ENCODE data around the gene ZNF215.
"Not testable (repeated sequence)": the region's sequence is repeated elsewhere in the genome, so short reads cannot be mapped to it uniquely, and the experiment has no call there.

ZNF215 gene

DNA sequence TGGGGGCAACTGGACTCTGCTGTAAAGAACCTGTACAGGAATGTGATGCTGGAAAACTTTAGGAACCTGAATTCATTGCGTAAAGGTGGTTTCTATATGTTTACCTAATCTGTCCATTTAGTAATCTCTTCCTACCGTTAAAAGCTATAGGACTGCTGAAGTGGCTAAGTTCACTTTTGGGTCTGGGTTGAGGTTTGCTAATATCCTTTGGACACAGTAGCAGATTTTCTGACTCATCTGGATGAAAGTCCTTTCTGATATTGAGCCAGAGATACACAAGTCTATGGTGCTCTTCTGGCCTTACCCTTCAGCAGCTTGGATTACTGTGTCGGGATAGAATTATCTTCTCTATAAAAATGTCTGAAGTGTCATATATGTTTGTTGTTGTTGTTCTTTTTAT lies 16.9 kb downstream of the ZNF215 start:
- DNase-seq = no peak

DNA sequence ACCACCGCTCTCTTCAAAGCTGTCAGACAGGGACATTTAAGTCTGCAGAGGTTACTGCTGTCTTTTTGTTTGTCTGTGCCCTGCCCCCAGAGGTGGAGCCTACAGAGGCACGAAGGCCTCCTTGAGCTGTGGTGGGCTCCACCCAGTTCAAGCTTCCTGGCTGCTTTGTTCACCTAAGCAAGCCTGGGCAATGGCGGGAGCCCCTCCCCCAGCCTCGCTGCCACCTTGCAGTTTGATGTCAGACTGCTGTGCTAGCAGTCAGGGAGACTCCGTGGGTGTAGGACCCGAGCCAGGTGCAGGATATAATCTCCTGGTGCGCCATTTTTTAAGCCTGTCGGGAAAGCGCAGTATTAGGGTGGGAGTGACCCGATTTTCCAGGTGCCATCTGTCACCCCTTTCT lies 28.0 kb downstream of the ZNF215 start:
- DNase-seq = not testable (repeated sequence)

DNA sequence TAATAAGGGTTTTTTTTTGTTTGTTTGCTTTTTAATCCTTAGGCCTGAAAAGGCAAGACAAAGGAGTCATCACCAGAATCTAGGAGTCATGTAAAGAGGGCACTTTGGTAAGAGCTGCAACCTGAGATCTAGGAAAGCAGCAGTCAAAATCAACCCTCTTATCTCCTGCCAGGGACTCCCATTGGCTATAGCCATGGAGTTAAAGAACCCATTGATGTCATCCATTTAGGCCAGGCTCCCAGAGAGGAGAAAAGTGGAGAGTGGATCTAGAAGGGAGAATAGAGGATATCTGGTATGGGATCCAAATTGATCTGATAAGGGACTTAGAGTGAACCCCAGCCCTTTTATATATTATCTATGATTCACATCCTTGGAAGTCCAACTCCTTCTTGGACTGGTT lies 35.9 kb downstream of the ZNF215 start:
- no peak for DNase-seq

DNA sequence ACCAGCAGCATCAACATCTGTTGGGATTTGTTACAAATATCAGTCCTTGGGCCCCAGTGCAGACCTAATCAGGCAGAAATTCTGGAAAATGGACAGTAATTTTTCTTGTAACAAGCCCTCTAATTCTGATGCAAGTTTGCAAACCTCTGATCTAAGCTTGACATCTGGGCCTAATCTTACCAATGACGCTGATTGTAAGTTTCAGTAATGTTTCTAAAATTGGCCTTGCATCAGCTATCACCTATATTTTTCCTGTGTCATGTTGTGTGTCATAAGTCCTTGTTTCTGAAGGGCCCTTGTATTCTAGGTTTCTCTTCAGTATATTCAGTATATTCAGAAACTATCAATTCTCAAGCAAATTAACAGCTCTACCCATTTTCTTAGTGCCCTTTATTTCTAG lies 36.4 kb downstream of the ZNF215 start:
- no peak for DNase-seq

DNA sequence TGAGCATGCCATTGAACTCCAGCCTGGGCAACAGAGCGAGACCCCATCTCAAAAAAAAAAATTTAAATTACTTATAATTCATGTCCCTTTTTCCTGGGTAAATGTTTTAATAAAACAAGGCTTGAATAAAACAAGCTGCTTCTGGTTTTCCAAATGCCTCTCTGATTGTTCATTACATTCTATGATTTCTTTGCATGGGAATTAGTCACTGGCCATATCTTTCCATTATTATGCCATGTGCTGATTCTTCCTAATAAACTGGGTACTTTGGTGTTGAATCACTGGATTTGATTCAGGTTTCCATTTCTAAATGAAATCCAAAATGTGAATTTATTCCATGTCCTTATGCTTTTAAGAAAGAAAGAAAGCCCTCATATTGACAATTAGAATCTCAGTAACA lies 42.6 kb downstream of the ZNF215 start:
- DNase-seq = peak; percentile 56

DNA sequence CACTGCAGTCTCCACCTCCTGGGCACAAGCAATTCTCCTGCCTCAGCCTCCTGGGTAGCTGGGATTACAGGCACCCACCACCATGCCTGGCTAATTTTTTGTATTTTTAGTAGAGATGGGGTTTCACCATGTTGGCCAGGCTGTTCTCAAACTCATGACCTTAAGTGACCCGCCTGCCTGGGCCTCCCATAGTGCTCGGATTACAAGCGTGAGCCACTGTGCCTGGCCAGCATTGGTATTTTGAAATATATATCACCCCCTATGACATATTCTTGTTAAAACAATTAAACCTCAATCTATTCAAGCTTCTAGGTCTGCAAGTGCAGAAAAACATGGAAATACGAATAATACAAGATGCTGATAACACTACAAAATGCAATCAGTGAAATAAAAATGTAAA lies 43.6 kb downstream of the ZNF215 start:
- not testable (repeated sequence) for DNase-seq

DNA sequence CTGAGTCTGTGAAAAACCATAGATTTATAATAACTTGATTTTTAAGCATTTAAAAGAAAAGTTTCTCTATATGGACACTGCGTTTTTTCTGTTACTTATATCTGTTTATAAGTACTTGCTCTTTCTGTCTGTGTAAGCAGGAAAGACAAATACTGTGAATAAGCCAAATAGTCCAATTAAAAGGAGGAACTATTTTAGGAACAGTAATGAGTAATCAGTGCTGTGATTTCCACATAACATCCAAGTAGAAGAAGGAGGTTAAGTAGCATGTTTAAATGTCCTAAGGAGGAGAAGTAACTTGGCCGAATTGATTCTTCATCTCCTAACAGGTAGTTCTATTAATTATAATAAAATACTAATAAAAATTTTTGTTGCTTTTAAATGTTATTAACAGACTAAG lies 53.1 kb downstream of the ZNF215 start:
- no peak for DNase-seq

DNA sequence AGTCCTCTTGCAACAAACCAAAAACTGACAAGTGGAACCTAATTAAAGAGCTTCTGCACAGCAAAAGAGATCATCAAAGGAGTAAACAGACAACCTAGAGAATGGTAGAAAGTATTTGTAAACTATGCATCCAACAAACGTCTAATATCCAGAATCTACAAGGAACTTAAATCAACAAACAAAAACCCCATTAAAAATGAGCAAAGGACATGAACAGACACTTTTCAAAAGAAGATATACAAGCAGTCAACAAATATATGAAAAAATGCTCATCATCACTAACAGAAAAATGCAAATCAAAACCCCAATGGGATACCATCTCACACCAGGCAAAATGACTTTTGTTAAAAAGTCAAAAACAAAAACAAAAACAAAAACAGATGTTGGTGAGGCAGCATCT lies 60.3 kb downstream of the ZNF215 start:
- no peak for DNase-seq

DNA sequence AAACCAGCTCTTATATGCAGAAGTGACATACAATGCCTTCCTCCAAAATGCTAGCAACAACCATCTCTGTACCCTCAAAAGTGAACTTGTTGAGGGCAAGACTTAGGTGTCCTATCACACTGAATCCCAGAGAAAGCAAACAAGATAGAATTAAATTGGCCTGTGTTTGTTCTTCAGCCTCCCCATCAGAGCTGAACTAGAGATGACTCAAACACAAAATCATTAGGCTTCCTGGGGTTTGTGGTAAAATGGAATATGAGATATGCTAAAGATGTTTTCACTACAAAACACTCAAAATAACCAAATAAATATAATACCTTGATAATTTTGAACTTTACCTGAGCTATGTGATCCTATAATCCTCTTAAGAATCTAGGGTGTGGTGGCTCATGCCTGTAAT lies 62.3 kb downstream of the ZNF215 start:
- peak; percentile 13 for DNase-seq

DNA sequence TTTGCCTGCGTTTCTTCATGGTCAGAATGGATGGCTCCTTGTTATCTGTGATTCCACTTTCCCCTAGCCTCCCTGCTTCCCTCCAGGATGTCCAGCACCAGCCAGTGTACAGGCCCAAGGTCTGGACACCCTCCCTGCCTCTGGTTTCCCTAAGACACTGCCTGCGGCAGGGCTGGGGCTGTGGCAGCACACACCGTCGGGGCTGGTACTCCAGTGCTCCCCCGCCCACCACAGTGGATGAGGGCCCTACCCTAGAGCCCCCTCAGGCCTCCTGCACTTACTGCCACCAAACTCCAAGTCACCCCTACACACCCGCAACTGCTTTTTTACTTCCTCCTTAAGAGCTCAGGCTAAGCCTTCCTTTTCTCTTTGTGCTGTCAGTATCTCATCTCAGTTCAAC lies 65.0 kb downstream of the ZNF215 start:
- DNase-seq = no peak

DNA sequence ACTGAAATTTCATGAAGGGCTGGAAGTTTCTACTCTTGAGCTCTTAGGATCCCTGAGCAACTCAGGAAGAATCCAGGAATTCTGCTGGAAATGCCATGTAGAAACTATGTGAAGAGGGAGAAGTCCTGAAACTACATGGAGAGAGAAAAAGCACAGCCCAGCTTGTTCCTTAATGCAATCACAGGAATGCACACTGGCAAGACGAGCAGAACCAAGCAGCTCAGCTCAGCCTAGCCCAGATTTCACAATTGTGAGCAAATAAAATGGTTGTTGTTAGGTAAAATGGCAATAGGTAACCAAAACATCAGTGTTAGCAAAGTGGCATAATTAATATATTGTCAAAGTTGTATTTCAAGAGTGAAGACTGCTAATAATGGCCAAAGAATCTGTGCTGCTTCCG lies 65.8 kb downstream of the ZNF215 start:
- peak; percentile 12 for DNase-seq

DNA sequence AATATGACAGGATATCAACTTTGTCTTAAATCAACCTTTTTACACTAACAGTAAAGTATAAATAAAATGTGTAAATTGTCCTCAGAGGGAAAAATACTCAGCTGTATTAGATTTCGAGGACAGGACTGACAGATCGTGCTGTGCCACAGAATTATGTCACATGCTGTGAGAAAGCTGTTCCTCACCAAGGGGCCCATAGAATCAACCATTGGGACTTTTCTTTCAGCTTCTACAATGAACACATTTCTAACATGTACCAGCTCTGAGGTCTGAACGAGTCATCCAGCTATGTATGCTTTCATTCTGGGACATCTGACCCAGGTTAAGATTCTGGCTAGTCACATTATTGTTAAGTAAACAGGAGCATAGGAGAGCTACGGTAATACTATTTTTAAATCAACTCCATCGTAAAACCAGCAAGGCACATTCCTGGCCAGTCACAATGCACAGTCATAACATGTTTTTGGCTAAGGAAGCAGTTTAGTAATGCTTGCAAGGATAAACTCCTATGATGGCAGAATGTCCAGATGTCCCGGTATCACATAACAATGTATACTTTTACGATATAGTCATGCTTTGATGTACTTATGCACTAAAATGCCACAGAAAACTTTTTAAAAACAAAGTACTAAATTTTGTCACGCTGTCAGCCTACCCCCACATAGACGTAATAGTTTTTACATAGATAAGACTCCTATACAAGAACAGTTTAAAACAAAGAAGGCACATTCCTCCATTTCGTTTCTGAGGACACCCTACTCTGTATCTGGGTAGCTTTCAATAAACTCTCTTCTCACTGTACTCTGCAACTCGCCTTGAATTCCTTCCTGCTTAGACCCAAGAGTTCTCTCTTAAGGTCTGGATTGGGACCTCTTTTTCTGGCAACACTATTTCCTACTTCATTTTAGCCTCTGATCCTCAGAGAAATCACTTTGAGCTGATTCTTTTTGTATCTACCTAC lies 66.5 kb downstream of the ZNF215 start:
- peak; percentile 84 for DNase-seq

DNA sequence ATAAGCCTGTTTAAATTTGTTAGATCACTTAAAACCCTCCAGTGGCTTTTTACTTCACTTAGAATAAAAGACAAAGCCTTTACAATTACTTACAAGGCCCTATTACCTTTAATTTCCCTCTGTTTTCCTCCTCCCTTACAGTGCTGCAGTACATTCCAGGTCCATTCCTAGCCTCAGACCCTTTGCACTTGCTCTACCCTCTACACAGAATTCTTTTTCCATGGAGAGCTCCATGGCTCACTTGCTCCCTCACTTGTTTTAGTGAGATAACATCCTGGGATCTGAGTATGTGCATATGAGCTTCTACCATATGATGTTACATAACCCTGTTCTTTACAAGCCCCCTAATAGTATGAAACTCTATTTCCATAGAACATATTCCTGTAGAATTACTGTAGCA lies 69.5 kb downstream of the ZNF215 start:
- DNase-seq = no peak

DNA sequence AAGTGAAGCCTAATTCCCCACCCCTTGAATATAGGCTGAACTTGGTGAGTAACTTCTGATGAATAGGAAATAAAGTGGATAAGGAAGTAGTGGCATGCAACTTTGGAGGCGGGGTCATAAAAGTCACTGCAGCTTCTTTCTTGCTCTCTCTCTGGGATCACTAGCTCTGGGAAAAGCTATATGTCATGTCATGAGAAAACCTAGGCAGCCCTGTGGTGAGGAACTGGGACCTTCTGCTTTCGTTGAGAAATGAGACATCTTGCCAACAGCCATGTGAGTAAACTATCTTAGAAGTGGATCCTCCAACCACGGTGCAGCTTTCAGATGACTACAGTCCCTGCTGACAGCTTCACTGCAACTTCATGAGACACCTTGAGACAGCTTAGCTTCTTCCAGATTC lies 78.3 kb downstream of the ZNF215 start:
- DNase-seq = peak; percentile 74
